Measurements from ENCODE around the gene KCNIP2.

- TF ChIP-seq, protein P1, sequence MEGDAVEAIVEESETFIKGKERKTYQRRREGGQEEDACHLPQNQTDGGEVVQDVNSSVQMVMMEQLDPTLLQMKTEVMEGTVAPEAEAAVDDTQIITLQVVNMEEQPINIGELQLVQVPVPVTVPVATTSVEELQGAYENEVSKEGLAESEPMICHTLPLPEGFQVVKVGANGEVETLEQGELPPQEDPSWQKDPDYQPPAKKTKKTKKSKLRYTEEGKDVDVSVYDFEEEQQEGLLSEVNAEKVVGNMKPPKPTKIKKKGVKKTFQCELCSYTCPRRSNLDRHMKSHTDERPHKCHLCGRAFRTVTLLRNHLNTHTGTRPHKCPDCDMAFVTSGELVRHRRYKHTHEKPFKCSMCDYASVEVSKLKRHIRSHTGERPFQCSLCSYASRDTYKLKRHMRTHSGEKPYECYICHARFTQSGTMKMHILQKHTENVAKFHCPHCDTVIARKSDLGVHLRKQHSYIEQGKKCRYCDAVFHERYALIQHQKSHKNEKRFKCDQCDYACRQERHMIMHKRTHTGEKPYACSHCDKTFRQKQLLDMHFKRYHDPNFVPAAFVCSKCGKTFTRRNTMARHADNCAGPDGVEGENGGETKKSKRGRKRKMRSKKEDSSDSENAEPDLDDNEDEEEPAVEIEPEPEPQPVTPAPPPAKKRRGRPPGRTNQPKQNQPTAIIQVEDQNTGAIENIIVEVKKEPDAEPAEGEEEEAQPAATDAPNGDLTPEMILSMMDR (IDR thresholded peaks at IDR 0.05): no peak
- TF ChIP-seq POLR2A (IDR thresholded peaks at IDR 0.05): no peak
Measured at GRCh38 chr10:101829561-101830315, 13.9 kb downstream of the KCNIP2 start.
